H1 (cell line): ENCODE results near the gene ARV1.

ENCODE experiments used
- ASH2L ChIP-seq: fragments of 200-600, 300-600 bp; sonication (generic); IDR thresholded peaks from one replicate; pipeline ENCODE4 v1.7.1; 2017; ENCODE audit warnings: low read length
- BRCA1 ChIP-seq: IDR thresholded peaks from 2 replicates; pipeline ENCODE4 v1.6.1; 2012; ENCODE audit warnings: low read depth, low read length, improper control_type of control experiment
- CTCF ChIP-seq, 3 experiments: IDR thresholded peaks; 1 replicate in 2 of 3; 2 replicates in 1 of 3; pipeline versions ENCODE4 v1.5.1 to v1.6.1; 2011; ENCODE audit warnings: low read length in 3 of 3, mild to moderate bottlenecking in 3 of 3, inconsistent platforms in 2 of 3, low read depth in 1 of 3, moderate library complexity in 1 of 3; ENCODE audit not compliant: insufficient read depth in 1 of 3; ENCODE audit errors: control extremely low read depth in 1 of 3
- EZH2 ChIP-seq: fragments of 200-600 bp; sonication (generic); IDR thresholded peaks from 2 replicates; pipeline ENCODE4 v1.7.1; 2012; ENCODE audit warnings: low read depth, mild to moderate bottlenecking, moderate library complexity, low read length, inconsistent platforms; ENCODE audit not compliant: severe bottlenecking
- POLR2A ChIP-seq, 2 experiments: IDR thresholded peaks; 1 replicate in 1 of 2; 2 replicates in 1 of 2; pipeline ENCODE4 v1.6.1; 2011; ENCODE audit warnings: low read depth in 2 of 2, low read length in 2 of 2, mild to moderate bottlenecking in 2 of 2; ENCODE audit errors: control extremely low read depth in 1 of 2
- TEAD4 ChIP-seq: IDR thresholded peaks from 2 replicates; pipeline ENCODE4 v1.6.1; 2012; ENCODE audit warnings: low read depth, low read length, inconsistent platforms, mixed read lengths
- USF2 ChIP-seq: IDR thresholded peaks from 2 replicates; pipeline ENCODE4 v1.6.1; 2011; ENCODE audit warnings: low read length, improper control_type of control experiment
- ZNF274 ChIP-seq: IDR thresholded peaks from 2 replicates; pipeline ENCODE4 v1.7.0; 2012; ENCODE audit warnings: low read length, borderline replicate concordance; ENCODE audit errors: extremely low read depth

- TF ChIP-seq BRCA1 (no peak), EZH2 (no peak), POLR2A (IDR thresholded peaks at IDR 0.05; ENCODE audit: control extremely low read depth in 1 of 2, low read depth in 2 of 2, low read length in 2 of 2) (no peak), CTCF (IDR thresholded peaks at IDR 0.05; ENCODE audit: control extremely low read depth in 1 of 3, insufficient read depth in 1 of 3, low read depth in 1 of 3, low read length in 3 of 3) (no peak), TEAD4 (no peak), USF2 (no peak), ZNF274 (no peak), ASH2L (no peak)
Observed at GRCh38 chr1:230970432-230970831, 8.5 kb upstream of the ARV1 start.
